MM.1S (cell line): ENCODE data around the gene NUP133.

Source experiments
- EZH2 ChIP-seq: fragments of 300-600 bp; sonication (generic); optimal IDR thresholded peaks from 2 replicates; pipeline ENCODE3; 2017; ENCODE audit warnings: low read depth, mild to moderate bottlenecking, antibody characterized with exemption, low read length, mixed read lengths
- TF ChIP-seq, protein P1 (sequence below): fragments of 300-600 bp; sonication (generic); IDR thresholded peaks from 2 replicates; pipeline ENCODE4 v1.5.1; 2016; ENCODE audit warnings: antibody characterized with exemption, low read length, mixed read lengths

DNA sequence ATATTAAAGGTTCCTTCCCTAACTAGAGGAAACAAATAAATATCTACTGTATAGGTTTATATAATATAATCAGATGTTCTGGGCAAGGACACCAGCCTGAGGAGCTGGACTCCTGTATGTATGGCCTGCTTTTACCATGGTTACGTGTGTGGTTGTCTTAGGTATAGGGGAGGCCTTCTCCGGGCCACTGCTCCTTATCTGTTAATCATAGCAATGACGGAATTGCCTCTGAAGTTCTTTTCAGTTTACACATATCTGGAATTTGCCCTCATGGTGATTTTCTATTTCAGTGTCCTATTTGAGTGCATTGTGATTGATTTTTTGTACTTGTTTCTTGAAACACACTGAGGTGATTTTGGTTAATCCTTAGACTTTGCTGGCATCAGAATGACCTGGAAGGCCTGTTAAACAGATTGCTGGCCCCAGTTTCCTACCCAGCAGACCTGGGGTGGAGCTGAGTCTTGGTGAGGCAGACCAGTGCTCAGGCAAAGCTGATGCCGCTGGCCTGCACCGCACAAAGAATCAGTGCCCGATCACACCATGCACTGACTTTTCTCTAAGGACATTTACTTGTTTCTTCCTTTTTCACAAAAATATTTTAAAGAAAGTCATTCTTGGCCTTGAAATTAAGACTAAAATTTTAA is 31.8 kb upstream of the NUP133 start:
- TF ChIP-seq, protein P1, sequence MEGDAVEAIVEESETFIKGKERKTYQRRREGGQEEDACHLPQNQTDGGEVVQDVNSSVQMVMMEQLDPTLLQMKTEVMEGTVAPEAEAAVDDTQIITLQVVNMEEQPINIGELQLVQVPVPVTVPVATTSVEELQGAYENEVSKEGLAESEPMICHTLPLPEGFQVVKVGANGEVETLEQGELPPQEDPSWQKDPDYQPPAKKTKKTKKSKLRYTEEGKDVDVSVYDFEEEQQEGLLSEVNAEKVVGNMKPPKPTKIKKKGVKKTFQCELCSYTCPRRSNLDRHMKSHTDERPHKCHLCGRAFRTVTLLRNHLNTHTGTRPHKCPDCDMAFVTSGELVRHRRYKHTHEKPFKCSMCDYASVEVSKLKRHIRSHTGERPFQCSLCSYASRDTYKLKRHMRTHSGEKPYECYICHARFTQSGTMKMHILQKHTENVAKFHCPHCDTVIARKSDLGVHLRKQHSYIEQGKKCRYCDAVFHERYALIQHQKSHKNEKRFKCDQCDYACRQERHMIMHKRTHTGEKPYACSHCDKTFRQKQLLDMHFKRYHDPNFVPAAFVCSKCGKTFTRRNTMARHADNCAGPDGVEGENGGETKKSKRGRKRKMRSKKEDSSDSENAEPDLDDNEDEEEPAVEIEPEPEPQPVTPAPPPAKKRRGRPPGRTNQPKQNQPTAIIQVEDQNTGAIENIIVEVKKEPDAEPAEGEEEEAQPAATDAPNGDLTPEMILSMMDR: no peak
- no peak for TF ChIP-seq EZH2
